Gastroesophageal sphincter (tissue), 3 donors: ENCODE measurements around the gene SPACA7.

ENCODE experiments used
- CTCF ChIP-seq, 4 experiments: fragments of 200-600 bp in 2 of 4; fragments of 450-650 bp in 2 of 4; sonication (generic) in 1 of 4; IDR thresholded peaks; one replicate each; pipeline ENCODE4 v1.5.1; 2017 to 2019; ENCODE audit warnings: antibody characterized with exemption in 4 of 4, mild to moderate bottlenecking in 2 of 4, moderate library complexity in 2 of 4
- POLR2A ChIP-seq, 2 donors: fragments of 450-650 bp; IDR thresholded peaks; one replicate each; pipeline ENCODE4 v1.6.1; 2017; ENCODE audit warnings: antibody characterized with exemption in 2 of 2, mild to moderate bottlenecking in 2 of 2, moderate library complexity in 1 of 2

- no peak for TF ChIP-seq CTCF (IDR thresholded peaks at IDR 0.05)
- no peak for TF ChIP-seq POLR2A (IDR thresholded peaks at IDR 0.05)
Measured at GRCh38 chr13:112424098-112424497, 47.9 kb downstream of the SPACA7 start.
